H1 (cell line): ENCODE results near the gene PDE4D. TPM values are rescaled to one million over a fixed set of nuclear protein-coding genes. Genes with fewer than 3 reads are reported as not detected.
"Not testable (repeated sequence)": the region's sequence is repeated elsewhere in the genome, so short reads cannot be mapped to it uniquely, and the experiment has no call there.

ENCODE experiments used
- CTCF ChIA-PET: fragments of 300-600 bp; sonication (Branson Sonifier 250); formaldehyde crosslinking; loops from one replicate; lab custom pipeline; 2021; ENCODE audit not compliant: partially characterized antibody; lab: Charles Lee
- POLR2A ChIA-PET: fragments of 300-600 bp; sonication (Branson Sonifier 250); formaldehyde crosslinking; loops from one replicate; lab custom pipeline; 2021; ENCODE audit warnings: inconsistent platforms; ENCODE audit not compliant: partially characterized antibody; lab: Charles Lee
- DNase-seq, 2 experiments: peaks; one replicate each; pipeline versions ENCODE4 v3.0.0 to v3.0.0-alpha.2; 2010 to 2022; ENCODE audit warnings: low spot score in 2 of 2, low read depth in 1 of 2, mixed read lengths in 1 of 2
- FAIRE-seq: peaks from 2 replicates; lab custom pipeline; 2011; peaks lifted over from hg19 to GRCh38; lab: Jason Lieb, UNC
- H2AFZ ChIP-seq: 2 replicates; pipeline ENCODE4 v1.8.1; 2012; ENCODE audit warnings: low read length, inconsistent platforms
- H2AK5ac ChIP-seq: 2 replicates; pipeline ENCODE4 v1.6.1; 2013; ENCODE audit warnings: low read depth, low read length
- H2BK120ac ChIP-seq: replicated peaks from 2 replicates; pipeline ENCODE3; 2013; ENCODE audit warnings: low read depth, low read length, inconsistent platforms
- H2BK12ac ChIP-seq: 2 replicates; pipeline ENCODE4 v1.6.1; 2013; ENCODE audit warnings: low read depth, low read length
- H2BK15ac ChIP-seq: 2 replicates; pipeline ENCODE4 v1.6.1; 2013; ENCODE audit warnings: low read length
- H2BK20ac ChIP-seq: 2 replicates; pipeline ENCODE4 v1.6.1; 2013; ENCODE audit warnings: low read length
- H2BK5ac ChIP-seq: 2 replicates; pipeline ENCODE4 v1.6.1; 2013; ENCODE audit warnings: low read depth, low read length
- H3K14ac ChIP-seq: 2 replicates; pipeline ENCODE4 v1.6.1; 2013; ENCODE audit warnings: inconsistent platforms; ENCODE audit not compliant: insufficient read length
- H3K18ac ChIP-seq: 2 replicates; pipeline ENCODE4 v1.6.1; 2013; ENCODE audit warnings: low read length; ENCODE audit errors: extremely low read depth
- H3K23ac ChIP-seq: 2 replicates; pipeline ENCODE4 v1.6.1; 2013; ENCODE audit warnings: inconsistent platforms; ENCODE audit not compliant: insufficient read length
- H3K23me2 ChIP-seq: 2 replicates; pipeline ENCODE4 v1.6.1; 2013; ENCODE audit warnings: low read depth, low read length
- H3K27ac ChIP-seq: 2 replicates; pipeline ENCODE4 v1.6.1; 2011; ENCODE audit warnings: low read depth, low read length, inconsistent platforms
- H3K27me3 ChIP-seq, 4 experiments: replicated peaks in 1 of 4; 1 replicate in 1 of 4; 2 replicates in 3 of 4; pipeline versions ENCODE4 v1.6.1 to v1.8.1; 2011 to 2013; ENCODE audit warnings: low read length in 3 of 4, mild to moderate bottlenecking in 3 of 4, inconsistent platforms in 2 of 4, mixed read lengths in 2 of 4, moderate library complexity in 1 of 4; ENCODE audit not compliant: control insufficient read depth in 3 of 4, insufficient read depth in 3 of 4; ENCODE audit errors: extremely low read depth in 1 of 4
- H3K36me3 ChIP-seq, 4 experiments: 2 replicates each; pipeline versions ENCODE4 v1.6.1 to v1.8.1; 2011 to 2013; ENCODE audit warnings: mild to moderate bottlenecking in 4 of 4, low read length in 3 of 4, moderate library complexity in 2 of 4, control low read depth in 1 of 4, inconsistent platforms in 1 of 4; ENCODE audit not compliant: insufficient read depth in 4 of 4, control insufficient read depth in 2 of 4
- H3K4ac ChIP-seq: replicated peaks from 2 replicates; pipeline ENCODE3; 2013; ENCODE audit warnings: low read length, low read depth, mixed read lengths, inconsistent platforms; ENCODE audit not compliant: insufficient read length
- H3K4me1 ChIP-seq, 4 experiments: replicated peaks in 1 of 4; 1 replicate in 1 of 4; 2 replicates in 3 of 4; pipeline versions ENCODE4 v1.6.1 to v1.8.1; 2011 to 2013; ENCODE audit warnings: low read length in 3 of 4, inconsistent platforms in 2 of 4, mixed read lengths in 1 of 4; ENCODE audit not compliant: insufficient read depth in 4 of 4, control insufficient read depth in 3 of 4
- H3K4me2 ChIP-seq, 2 experiments: 2 replicates each; pipeline versions ENCODE4 v1.6.1 to v1.8.1; 2011 to 2013; ENCODE audit warnings: low read depth in 2 of 2, low read length in 2 of 2, control low read depth in 1 of 2, inconsistent platforms in 1 of 2, mild to moderate bottlenecking in 1 of 2; ENCODE audit not compliant: insufficient read depth in 1 of 2
- H3K4me3 ChIP-seq, 4 experiments: fragments of 200-600, 300-600 bp in 1 of 4; sonication (generic), shearing (Covaris generic), sonication (Bioruptor Twin) in 1 of 4; 2 replicates each; pipeline versions ENCODE4 v1.5.1 to v1.8.1; 2011 to 2016; ENCODE audit warnings: low read length in 4 of 4, low read depth in 3 of 4, control low read depth in 2 of 4, inconsistent platforms in 2 of 4, mild to moderate bottlenecking in 2 of 4, mixed read lengths in 1 of 4, moderate library complexity in 1 of 4; ENCODE audit not compliant: insufficient read depth in 2 of 4; ENCODE audit errors: extremely low read depth in 1 of 4
- H3K56ac ChIP-seq: replicated peaks from 2 replicates; pipeline ENCODE3; 2013; ENCODE audit warnings: low read depth, mild to moderate bottlenecking, mixed read lengths, low read length, inconsistent platforms; ENCODE audit not compliant: insufficient read length
- H3K79me1 ChIP-seq: 2 replicates; pipeline ENCODE4 v1.6.1; 2013; ENCODE audit warnings: low read depth, low read length, control low read depth
- H3K79me2 ChIP-seq, 2 experiments: 2 replicates each; pipeline versions ENCODE4 v1.6.1 to v1.8.1; 2012 to 2013; ENCODE audit warnings: low read length in 2 of 2, mild to moderate bottlenecking in 2 of 2, inconsistent platforms in 1 of 2; ENCODE audit not compliant: insufficient read depth in 2 of 2, control insufficient read depth in 1 of 2
- H3K9ac ChIP-seq, 4 experiments: replicated peaks in 1 of 4; 1 replicate in 1 of 4; 2 replicates in 3 of 4; pipeline versions ENCODE4 v1.6.1 to v1.8.1; 2011 to 2013; ENCODE audit warnings: low read depth in 3 of 4, low read length in 3 of 4, control low read depth in 2 of 4, mild to moderate bottlenecking in 2 of 4, moderate library complexity in 2 of 4, inconsistent platforms in 1 of 4; ENCODE audit errors: extremely low read depth in 1 of 4
- H3K9me3 ChIP-seq, 2 experiments: 2 replicates each; pipeline versions ENCODE4 v1.6.1 to v1.8.1; 2012 to 2013; ENCODE audit warnings: mild to moderate bottlenecking in 2 of 2, moderate library complexity in 2 of 2, control low read depth in 1 of 2, inconsistent platforms in 1 of 2, low read depth in 1 of 2, low read length in 1 of 2, mixed read lengths in 1 of 2; ENCODE audit not compliant: insufficient read depth in 2 of 2
- H4K20me1 ChIP-seq, 2 experiments: replicated peaks in 1 of 2; 2 replicates each; pipeline versions ENCODE3 to v1.8.1; 2011 to 2013; ENCODE audit warnings: inconsistent platforms in 2 of 2, low read length in 2 of 2, mild to moderate bottlenecking in 1 of 2; ENCODE audit not compliant: insufficient read depth in 2 of 2, control insufficient read depth in 1 of 2
- H4K5ac ChIP-seq: 2 replicates; pipeline ENCODE4 v1.6.1; 2013; ENCODE audit warnings: low read length, low read depth, mixed read lengths, inconsistent platforms; ENCODE audit not compliant: insufficient read length
- H4K8ac ChIP-seq: 2 replicates; pipeline ENCODE4 v1.8.0; 2013; ENCODE audit warnings: mild to moderate bottlenecking, moderate library complexity, low read length, inconsistent platforms; ENCODE audit not compliant: insufficient read depth; ENCODE audit errors: extremely low read depth
- H4K91ac ChIP-seq: replicated peaks from 2 replicates; pipeline ENCODE3; 2013; ENCODE audit warnings: low read length, mixed read lengths, inconsistent platforms; ENCODE audit not compliant: insufficient read length
- WGBS, 2 experiments: shearing (Covaris generic) in 1 of 2; methylation state at CpG; one replicate each; pipeline versions ENCODE4 v1.1.6 to v1.1.7; 2013 to 2015; ENCODE audit warnings: low lambda C conversion rate in 2 of 2, mixed read lengths in 2 of 2, inconsistent platforms in 1 of 2, low coverage in 1 of 2, missing lambda C conversion rate in 1 of 2; ENCODE audit not compliant: insufficient replicate concordance in 2 of 2, insufficient coverage in 1 of 2, insufficient read length in 1 of 2; ENCODE audit errors: extremely low coverage in 1 of 2, missing lambda C conversion rate in 1 of 2; 5-methylcytosine and 5-hydroxymethylcytosine counted together
- polyA plus RNA-seq, 7 experiments: library from polyadenylated mRNA; depleted of rRNA in 3 of 7; stranded (reverse) in 5 of 7; unstranded in 2 of 7; fragments of >200 nt in 5 of 7; fragments of 200-250 nt in 2 of 7; gene quantifications; 1 replicate in 5 of 7; 2 replicates in 1 of 7; 4 replicates in 1 of 7; pipeline versions ENCODE4 v1.2.1 to v1.2.3, GENCODE V29; 2011 to 2013; ENCODE audit warnings: missing spikeins in 2 of 7, mixed read lengths in 2 of 7
- total RNA-seq: library from RNA; stranded (reverse); fragmentation: NEBNext Ultra II Directional; extraction: Animal tissue kit (Norgen Biotek cat#: 25700); gene quantifications from 2 replicates; pipeline ENCODE4 v1.2.1, GENCODE V29; 2021

Gene PDE4D
- total and polyA plus RNA-seq, 2 of the 8 experiments (the other 6 are each of a cell fraction or from before 2014, with no cell fraction given), result 2.3 to 3.7 TPM

DNA sequence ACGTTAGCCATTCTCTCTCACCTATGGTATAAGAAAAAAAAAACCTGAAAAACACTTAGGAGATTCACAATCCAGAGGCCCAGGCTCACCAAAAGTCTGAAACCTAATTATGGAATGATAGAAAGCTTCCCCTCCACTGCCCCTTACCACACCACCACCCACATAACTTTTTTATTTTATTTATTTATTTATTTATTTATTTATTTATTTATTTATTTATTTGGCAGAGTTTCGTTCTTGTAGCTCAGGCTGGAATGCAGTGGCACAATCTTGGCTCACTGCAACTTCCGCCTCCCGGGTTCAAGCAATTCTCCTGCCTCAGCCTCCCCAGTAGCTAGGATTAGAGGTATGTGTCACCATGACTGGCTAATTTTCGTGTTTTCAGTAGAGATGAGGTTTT lies 299.4 kb downstream of the PDE4D start:
- not testable (repeated sequence) for H3K56ac ChIP-seq, H3K23me2 ChIP-seq, H3K9ac ChIP-seq, H2AK5ac ChIP-seq, H3K4me3 ChIP-seq, H3K9me3 ChIP-seq, H3K79me2 ChIP-seq, H3K36me3 ChIP-seq, H2BK15ac ChIP-seq, H2BK12ac ChIP-seq, FAIRE-seq, H3K27ac ChIP-seq, H2BK20ac ChIP-seq, DNase-seq, H4K91ac ChIP-seq, H2BK5ac ChIP-seq, H3K23ac ChIP-seq, H2BK120ac ChIP-seq, H3K18ac ChIP-seq, H3K79me1 ChIP-seq, H2AFZ ChIP-seq, H3K4me2 ChIP-seq, H3K4ac ChIP-seq, H3K4me1 ChIP-seq, H4K8ac ChIP-seq, H4K20me1 ChIP-seq, H3K14ac ChIP-seq, H3K27me3 ChIP-seq, H4K5ac ChIP-seq
- WGBS, 2 experiments, result 93% methylated on average over 5 of the region's 5 CpGs; no CpG with 5 or more reads in 1 of the 2 experiments
- POLR2A ChIA-PET, result interaction anchor here (0.6 kb wide), 1 partner anchor 20 kb away, joined by 3 read pairs; no protein-coding TSS in a partner anchor
- CTCF ChIA-PET, result interaction anchor here (0.6 to 0.7 kb wide), 2 partner anchors 21 to 98 kb away, joined by 3 read pairs; no protein-coding TSS in a partner anchor
